Raji (cell line): Measurements from ENCODE around the gene SUDS3.

Source experiments
- POLR2A ChIP-seq: IDR thresholded peaks from 2 replicates; pipeline ENCODE4 v1.6.1; 2011; ENCODE audit warnings: low read depth, low read length, control low read depth; ENCODE audit not compliant: insufficient read depth

The SUDS3 gene, protein sequence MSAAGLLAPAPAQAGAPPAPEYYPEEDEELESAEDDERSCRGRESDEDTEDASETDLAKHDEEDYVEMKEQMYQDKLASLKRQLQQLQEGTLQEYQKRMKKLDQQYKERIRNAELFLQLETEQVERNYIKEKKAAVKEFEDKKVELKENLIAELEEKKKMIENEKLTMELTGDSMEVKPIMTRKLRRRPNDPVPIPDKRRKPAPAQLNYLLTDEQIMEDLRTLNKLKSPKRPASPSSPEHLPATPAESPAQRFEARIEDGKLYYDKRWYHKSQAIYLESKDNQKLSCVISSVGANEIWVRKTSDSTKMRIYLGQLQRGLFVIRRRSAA

DNA sequence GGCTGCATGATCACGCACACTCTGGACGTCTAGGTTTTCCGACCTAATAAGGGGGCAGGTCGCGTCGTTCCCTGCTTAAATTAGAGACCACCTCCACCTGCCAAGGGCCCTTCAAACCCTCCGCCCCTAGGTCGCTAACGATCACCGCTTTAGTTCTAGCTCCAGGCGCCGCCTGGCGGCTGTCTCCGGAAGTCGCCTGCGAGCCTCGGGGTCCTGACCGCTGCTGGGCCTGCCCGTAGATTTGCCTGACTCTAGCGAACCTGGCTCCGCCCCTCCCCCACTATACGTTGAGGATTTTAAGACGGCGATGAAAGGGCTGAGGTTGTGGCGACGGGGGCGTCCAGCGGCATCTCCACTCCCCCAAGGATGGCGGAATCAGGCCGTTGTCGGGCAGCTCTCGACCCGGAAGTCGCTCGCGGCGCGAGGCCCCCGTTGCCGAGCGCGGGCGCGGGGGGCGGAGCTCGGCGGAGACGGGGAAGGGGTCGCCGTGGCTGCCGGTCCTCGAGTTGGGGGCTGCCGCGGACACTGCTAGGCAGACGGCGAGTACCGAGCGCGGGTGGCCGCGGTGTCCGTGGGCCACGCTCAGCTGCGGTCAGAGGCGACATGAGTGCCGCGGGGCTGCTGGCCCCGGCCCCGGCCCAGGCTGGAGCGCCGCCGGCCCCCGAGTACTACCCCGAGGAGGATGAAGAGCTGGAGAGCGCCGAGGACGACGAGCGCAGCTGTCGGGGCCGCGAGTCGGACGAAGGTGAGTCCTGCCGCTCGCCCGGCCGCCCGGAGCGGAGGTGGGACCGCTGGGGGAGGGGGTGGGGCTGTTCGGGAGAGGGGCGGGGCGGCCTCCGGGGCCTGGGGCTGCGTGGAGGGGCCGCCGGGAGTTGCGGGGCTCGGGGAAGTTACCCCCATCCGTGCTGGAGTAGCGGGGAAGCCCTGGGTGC lies at the start of gene SUDS3:
SUDS3 (plus strand) TSS at position 467 of the 932 bp plus-strand sequence; CDS start at position 604, 137 bp downstream.
- peak; percentile 75 for TF ChIP-seq POLR2A

DNA sequence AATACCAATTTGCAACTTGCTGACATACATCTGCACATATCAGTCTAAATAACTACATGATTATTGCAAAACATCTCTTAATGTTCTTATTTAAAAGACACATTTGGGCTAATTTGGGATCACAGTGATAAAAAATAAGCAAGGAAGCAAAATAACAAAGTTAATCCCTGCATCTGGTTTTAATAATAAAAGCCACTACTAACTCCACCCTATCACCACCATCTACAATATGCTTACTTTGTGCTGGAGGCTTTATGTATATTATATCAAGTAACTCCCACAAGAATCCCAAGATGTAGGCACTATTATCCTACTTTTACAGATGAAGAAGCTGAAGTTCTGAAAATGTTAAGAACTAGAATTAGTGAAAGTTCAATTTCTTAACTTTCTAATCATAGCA lies 49.4 kb upstream of the SUDS3 start:
- TF ChIP-seq POLR2A: no peak

DNA sequence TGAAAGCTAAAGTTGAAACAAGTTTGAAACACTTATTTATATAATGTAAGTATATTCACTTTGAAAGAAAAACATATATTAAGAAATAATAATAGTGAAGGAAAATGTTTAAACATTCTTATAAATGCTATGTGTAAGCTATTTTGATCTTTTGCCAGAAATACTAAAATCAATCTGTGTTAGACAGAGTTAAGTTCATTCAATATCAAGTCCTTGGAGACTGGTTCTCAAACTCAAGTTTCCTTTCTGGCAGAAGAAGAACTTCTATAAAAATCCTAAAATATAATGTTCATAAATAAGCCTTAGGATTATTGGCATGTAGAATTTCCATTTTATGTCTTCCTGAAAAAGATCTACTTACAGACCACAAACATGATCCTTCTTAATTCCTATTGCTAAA lies 49.0 kb upstream of the SUDS3 start:
- no peak for TF ChIP-seq POLR2A

DNA sequence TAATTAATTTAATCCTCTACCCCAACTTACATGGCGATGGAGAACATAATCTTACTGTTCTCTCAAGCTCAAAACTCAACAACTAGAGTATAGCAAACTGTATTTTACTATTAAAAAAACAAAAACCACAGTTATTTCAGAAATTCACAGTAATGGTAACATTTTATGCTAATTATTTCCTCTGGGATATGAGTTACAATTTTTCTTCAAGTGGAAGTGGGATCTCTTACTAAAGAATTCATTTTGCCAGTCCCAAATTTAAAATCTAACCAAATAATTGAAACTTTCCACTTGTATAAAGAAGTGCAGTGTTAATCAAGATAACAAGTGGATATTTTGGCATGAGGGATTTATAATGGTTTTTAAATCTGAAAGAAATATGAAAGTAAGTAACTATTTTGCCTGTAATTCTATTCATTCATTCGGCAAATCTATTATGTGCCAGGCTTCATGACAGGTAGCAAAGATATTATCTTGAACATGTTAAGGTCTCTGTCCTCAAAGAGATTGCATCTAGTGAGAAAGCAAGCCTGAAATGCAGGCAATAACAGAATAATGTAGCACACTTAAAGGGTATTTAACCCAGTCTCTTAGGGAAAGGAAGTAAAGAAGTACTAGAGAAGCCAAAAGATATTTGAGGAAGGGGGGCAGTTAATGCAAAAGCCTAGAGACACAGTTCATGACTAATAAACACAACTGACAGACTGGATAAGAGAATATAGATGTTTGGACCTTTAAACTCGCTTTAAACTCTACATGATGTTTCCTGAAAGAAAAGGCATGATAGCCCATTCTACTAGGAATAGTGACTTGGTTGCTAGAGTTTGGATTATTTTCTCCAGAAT lies 47.6 kb upstream of the SUDS3 start:
- TF ChIP-seq POLR2A: no peak

DNA sequence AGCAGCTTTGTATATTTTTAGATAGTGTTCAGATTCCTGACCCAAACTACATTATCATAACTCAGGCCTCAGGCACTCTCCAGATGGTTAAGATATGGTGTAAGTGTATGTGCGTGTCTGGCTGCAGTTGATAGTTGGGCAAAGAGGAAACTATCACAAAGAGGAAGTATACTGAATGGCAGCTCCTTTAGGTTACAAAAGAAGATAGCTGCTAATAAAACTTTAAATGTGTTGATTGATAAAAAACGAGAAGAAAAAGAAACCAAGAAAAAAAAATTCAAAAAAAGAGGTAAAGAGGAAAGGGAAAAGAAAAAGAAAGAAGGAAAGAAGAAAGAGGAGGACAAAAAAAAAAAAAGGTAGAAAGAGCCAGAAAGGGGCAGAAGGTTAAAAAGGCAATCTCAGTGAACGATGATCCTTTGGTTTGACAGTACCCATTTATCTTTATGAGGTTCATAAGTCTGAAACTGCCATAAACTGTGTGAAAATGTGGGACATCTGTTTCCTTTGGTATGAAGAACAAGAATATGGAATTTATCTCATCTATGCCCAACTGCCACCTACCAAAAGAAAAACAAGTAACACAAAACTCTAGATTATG lies 45.8 kb upstream of the SUDS3 start:
- TF ChIP-seq POLR2A: no peak

DNA sequence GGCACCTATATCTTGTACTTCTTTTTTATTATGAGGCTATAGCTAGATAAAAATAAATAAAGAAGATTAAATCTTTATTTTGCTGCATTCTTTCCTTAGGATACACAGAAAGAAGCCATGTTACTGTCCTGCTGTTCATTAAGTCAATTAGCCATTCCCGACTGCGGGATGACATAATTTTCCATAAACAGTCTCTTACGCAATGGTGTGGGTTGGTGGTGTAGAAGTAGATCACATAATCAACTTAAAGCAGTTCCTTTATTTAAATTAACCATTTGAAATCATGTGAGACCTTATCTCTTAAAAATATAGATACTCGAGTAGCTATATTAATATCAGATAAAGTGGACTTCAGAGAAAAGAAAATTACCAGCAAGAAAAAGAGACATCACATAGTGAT lies 43.8 kb upstream of the SUDS3 start:
- TF ChIP-seq POLR2A: no peak

DNA sequence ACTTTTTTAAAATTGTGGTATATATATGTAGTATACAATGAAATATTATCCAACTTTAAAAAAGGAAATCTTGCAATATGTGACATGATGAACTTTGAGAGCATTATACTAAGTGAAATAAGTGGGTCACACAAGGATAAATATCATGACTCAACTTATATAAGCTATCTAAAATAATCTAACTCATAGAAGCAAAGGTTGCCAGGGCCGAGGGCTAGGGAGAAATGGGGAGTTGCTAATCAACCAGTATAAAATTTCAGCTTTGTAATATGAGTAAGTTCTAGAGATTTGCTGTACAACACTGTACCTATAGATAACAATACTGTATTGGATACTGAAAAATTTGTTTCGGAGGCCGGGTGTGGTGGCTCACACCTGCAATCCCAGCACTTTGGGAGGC lies 42.1 kb upstream of the SUDS3 start:
- no peak for TF ChIP-seq POLR2A

DNA sequence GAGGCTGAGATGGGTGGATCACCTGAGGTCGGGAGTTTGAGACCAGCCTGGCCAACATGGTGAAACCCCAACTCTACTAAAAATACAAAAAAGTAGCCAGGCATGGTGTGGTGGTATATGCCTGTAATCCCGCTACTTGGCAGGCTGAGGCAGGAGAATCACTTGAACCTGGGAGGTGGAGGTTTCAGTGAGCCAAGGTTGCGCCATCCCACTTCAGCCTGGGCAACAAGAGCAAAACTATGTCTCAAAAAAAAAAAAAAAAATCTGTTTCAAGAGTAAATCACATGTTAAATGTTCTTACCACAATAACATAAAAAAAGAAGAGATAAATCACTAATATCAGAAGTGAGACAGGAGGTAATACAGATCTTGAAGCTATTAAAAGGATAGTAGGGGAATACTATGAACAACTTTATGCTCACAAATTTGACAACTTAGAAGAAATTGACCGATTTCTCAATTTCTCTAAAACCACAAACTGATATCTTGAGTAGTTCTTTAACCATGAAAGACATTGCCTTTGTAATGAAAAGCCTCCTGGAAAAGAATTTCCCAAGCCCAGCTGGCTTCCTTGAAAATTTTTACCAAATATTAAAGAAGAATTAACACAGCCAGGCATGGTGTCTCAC lies 41.3 kb upstream of the SUDS3 start:
- no peak for TF ChIP-seq POLR2A

DNA sequence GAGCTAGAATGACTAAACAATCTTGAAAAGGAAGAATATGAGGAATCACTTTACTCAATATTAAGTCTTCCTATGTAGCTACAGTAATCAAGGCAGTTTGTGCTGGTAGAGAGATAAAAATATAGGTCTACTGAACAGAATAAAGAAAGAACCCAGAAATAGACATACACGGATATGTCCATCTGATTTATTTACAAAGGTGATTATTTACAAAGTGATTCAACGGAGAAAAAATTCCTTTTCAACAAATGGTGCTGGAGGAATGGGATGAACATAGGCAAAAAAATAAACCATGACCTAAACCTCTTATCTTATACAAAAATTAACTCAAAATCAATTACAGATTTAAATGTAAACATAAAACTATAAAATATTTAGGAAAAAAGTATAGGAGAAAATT lies 40.2 kb upstream of the SUDS3 start:
- TF ChIP-seq POLR2A: no peak

DNA sequence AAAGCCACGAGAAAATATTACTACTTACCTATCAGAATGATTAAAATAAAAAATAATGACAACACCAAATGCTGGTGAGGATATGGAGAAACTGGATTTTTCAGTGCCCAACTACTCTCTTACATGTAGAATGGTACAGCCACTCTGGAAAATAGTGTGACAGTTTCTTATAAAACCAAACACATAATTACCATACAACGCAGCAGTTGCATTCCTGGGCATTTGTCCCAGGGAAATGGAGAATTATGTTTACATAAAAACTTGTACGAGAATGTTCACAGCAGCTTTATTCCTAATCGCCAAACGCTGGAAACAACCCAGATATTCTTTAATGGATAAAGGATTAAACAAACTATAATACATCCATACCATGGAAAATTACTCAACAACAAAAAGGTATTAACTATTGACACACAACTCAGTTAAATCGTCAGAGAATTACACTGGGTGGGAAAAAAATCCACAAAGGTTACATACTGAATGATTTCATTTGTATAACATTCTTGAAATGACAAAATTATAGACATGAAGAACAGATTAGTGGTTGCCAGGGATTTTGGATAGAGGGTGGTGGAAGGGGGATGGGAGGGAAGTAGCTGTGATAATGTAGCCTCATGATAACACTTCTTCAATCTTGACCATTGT lies 39.0 kb upstream of the SUDS3 start:
- TF ChIP-seq POLR2A: no peak

DNA sequence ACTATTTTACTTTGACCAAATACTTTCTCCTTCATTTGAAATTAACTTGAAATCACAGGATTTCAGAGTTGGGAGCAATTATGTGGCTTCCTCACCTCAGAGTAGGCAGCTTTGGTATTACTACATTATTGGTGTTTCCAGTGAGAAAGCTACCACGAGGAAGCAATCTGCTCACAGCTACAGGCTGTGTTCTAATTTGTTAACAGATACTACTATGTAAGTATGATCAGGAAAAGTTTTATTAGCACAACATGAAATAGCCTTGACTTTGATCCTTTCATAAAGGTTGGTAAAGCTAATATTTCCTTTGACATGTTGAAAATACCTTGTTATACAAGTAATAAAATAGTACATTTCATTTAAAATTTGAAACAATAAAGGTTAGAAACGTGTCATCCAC lies 34.3 kb upstream of the SUDS3 start:
- no peak for TF ChIP-seq POLR2A

DNA sequence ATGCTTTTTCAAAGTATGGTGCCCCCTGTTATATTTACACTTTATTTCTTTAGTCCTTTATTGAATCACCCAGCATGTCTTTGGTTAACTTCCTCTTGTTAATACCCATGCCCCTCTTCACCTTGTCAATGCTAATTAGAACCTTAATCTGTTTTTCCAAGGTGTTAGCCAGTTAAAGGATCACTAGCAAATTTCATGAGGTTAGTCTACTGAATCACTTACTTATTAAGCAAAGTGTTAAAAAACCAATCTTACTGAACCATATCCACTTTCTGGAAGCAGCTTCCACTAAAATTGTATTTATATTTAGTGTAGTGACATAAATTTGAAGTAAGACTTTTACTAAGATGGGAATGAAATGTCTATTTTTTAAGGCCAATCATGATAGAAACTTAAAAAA lies 31.5 kb upstream of the SUDS3 start:
- TF ChIP-seq POLR2A: no peak

DNA sequence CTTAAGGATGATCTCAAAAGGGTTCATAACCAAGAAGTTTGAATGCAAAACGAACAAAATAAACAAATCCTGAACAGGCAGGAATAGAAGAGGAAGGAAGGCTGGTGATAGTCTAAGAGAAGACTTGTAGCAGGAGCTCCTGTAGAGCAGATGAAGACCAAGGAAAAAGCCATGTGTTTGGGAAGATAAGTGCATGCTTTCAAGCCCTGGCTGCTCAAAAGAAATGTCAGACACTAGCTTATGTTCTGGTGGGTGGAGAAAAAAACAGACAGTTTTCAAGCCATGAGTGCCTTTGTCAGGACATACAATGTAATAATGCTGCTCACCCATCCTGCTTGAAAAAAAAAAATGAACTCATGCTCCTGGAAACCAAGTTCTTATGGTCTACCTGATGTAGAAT lies 31.0 kb upstream of the SUDS3 start:
- no peak for TF ChIP-seq POLR2A

DNA sequence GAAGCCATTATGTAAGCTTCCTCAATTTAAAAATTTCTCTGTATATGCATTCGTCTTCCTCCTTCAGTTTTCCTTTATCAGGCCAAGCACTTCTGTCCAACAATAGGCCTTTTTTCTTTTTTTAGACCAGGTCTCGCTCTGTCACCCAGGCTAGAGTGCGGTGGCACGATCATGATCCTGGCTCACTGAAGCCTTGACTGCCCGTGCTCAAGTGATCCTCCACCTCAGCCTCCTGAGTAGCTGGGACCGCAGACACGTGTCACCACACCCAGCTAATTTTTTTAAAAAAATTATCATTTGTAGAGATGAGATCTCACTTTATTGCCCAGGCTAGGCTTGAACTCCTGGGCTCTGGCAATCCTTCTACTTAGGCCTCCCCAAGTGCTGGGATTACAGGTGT lies 29.5 kb upstream of the SUDS3 start:
- TF ChIP-seq POLR2A: no peak

DNA sequence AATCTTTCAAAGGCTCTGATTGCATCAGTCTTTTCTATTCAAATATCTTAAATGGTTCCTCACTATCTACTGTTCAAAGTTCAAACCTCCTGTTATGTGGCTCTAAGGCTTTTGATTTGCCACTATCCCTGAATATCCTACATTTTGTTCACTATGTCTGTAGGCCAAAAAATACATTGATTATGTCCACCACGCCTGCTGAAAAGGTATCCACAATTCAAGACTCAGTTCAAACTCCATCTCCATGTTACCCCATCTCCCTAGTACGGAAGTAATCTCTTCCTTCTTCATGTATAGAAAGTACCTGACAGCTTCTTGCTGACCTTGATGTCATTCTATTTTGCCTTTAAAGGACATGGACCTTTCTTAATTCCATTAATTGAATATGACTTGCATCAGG lies 28.4 kb upstream of the SUDS3 start:
- no peak for TF ChIP-seq POLR2A
